ENCODE results near the gene CYP3A4.
A peak's percentile ranks its signal among the peaks of the same experiment; 100 is the strongest.

CYP3A4 gene

DNA sequence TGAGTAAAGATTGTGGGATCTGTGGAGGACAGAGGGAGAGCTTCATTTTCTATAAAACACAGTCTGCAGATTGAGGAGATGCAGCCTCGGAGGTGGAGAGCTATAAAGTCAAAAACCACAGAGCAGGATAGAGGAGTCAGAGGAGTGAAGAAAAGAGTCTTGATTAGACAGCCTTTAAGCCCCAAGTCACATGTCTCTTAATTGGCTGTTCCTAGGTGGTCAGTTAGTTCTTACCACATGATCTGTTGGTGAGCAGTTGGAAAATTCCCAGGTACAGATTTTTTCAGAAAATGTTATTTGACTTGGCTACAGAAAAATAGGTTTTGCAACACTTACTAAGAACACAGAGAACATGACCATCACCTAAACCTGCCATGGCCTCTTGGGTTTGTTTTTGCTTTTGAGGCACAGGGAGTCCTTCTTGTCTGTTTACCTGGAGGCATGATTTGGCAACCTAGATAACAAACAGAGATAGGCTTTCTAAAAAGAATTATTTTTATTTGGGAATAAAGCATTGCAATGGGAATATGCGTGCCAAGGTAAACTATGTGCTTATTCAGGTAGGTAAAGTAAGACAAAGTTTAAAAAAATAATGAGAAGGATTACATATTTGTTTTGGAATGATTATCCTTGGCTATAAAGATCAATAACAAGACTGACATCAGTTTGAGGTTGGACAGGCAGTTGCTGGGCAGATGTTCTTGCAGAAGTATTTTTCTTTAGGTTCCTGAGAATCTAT, 43.2 kb upstream of the CYP3A4 start:
- Mint-ChIP-seq H3K4me3 (no peak overlapping the region), H3K27ac (peak overlapping the region in 2 of 3 experiments; percentile 80 to 86), H3K36me3 (ENCODE audit: low read depth) (no peaks in the 10 kb centered on the region), H3K27me3 (ENCODE audit: low read depth) (peaks cover 14% of the 10 kb centered on the region), H3K4me1 (peaks cover 21% of the 10 kb centered on the region), H3K9me3 (no peaks in the 10 kb centered on the region)
- TF ChIP-seq, protein P1, sequence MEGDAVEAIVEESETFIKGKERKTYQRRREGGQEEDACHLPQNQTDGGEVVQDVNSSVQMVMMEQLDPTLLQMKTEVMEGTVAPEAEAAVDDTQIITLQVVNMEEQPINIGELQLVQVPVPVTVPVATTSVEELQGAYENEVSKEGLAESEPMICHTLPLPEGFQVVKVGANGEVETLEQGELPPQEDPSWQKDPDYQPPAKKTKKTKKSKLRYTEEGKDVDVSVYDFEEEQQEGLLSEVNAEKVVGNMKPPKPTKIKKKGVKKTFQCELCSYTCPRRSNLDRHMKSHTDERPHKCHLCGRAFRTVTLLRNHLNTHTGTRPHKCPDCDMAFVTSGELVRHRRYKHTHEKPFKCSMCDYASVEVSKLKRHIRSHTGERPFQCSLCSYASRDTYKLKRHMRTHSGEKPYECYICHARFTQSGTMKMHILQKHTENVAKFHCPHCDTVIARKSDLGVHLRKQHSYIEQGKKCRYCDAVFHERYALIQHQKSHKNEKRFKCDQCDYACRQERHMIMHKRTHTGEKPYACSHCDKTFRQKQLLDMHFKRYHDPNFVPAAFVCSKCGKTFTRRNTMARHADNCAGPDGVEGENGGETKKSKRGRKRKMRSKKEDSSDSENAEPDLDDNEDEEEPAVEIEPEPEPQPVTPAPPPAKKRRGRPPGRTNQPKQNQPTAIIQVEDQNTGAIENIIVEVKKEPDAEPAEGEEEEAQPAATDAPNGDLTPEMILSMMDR (IDR thresholded peaks at IDR 0.05; ENCODE audit: unreplicated experiment in 3 of 3) = no peak

DNA sequence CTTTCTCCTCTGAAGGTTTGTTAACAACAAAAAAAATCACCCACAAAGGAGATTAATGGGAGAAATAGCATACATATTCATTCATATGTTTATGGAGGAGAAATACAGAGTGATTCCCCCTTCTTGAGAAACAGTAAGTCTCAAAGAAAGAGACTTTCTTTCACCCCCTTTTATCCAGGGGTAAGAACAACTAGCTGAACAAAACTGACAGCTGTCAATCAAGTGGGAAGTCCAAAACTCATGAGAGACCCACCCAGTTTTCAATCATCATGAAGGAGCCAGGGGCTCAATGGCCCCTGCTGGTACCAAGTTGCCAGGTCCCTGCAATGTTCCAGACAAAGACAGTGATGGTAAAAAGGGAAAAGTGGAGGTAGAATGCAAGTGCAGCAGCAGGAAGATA, 41.9 kb upstream of the CYP3A4 start:
- H3K27me3 Mint-ChIP-seq (ENCODE audit: low read depth) = peaks cover 14% of the 10 kb centered on the region
- no peaks in the 10 kb centered on the region for H3K36me3 Mint-ChIP-seq (ENCODE audit: low read depth)
- H3K4me1 Mint-ChIP-seq = peaks cover 21% of the 10 kb centered on the region
- no peak overlapping the region for H3K4me3 Mint-ChIP-seq
- no peaks in the 10 kb centered on the region for H3K9me3 Mint-ChIP-seq
- TF ChIP-seq, protein P1 (IDR thresholded peaks at IDR 0.05; ENCODE audit: unreplicated experiment in 3 of 3) = no peak
- peak overlapping the region in 1 of 3 experiments; percentile 9 for H3K27ac Mint-ChIP-seq

DNA sequence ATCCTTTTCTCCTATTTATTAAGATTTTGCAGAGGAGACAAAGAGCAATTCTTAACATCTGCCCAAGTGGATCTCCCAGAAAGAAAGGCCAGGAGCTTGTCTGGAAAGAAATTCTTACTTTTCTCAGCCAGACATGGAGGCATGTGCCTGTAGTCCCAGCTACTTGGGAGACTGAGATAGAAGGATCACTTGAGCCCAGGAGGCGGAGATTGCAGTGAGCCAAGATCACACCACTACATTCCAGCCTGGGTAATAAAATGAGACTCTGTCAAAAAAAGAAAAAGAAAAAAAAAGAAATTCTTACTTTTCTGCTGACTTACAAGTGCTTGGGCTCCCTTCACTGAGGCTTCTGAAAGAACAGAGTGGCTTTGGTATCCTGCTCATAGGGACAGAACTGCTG, 41.5 kb upstream of the CYP3A4 start:
- TF ChIP-seq, protein P1 (IDR thresholded peaks at IDR 0.05; ENCODE audit: unreplicated experiment in 3 of 3) = no peak
- H3K27me3 Mint-ChIP-seq (ENCODE audit: low read depth) = peaks cover 14% of the 10 kb centered on the region
- H3K9me3 Mint-ChIP-seq = no peaks in the 10 kb centered on the region
- H3K4me1 Mint-ChIP-seq = peaks cover 21% of the 10 kb centered on the region
- H3K36me3 Mint-ChIP-seq (ENCODE audit: low read depth) = no peaks in the 10 kb centered on the region
- no peak overlapping the region for H3K4me3 Mint-ChIP-seq
- H3K27ac Mint-ChIP-seq = peak overlapping the region; percentile 5 to 65 (median 9)

DNA sequence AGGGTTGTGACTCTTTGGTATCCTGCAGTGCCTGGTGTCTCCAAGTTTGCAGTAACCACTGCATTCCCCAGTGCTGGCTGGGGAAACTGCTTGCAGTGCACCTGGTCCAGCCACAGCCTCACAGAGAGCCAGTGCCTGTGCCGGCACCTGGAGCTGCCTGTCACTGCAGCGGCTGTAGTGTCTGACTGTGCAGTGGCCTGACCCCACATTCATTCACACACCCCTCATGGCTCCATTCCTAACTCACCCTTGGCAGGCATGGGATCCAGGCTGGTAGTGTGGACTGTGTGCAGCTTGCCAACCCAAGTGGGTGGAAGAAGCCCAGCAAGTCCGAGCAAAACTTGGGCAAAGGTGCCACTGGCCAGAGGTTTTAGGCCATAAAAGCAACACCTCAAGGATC, 40.1 kb upstream of the CYP3A4 start:
- H3K9me3 Mint-ChIP-seq = no peaks in the 10 kb centered on the region
- H3K4me1 Mint-ChIP-seq = peaks cover 15% of the 10 kb centered on the region
- H3K36me3 Mint-ChIP-seq (ENCODE audit: low read depth) = no peaks in the 10 kb centered on the region
- TF ChIP-seq, protein P1 (IDR thresholded peaks at IDR 0.05; ENCODE audit: unreplicated experiment in 3 of 3) = no peak
- H3K4me3 Mint-ChIP-seq = no peak overlapping the region
- H3K27ac Mint-ChIP-seq = no peak overlapping the region
- H3K27me3 Mint-ChIP-seq (ENCODE audit: low read depth) = peaks cover 14% of the 10 kb centered on the region

DNA sequence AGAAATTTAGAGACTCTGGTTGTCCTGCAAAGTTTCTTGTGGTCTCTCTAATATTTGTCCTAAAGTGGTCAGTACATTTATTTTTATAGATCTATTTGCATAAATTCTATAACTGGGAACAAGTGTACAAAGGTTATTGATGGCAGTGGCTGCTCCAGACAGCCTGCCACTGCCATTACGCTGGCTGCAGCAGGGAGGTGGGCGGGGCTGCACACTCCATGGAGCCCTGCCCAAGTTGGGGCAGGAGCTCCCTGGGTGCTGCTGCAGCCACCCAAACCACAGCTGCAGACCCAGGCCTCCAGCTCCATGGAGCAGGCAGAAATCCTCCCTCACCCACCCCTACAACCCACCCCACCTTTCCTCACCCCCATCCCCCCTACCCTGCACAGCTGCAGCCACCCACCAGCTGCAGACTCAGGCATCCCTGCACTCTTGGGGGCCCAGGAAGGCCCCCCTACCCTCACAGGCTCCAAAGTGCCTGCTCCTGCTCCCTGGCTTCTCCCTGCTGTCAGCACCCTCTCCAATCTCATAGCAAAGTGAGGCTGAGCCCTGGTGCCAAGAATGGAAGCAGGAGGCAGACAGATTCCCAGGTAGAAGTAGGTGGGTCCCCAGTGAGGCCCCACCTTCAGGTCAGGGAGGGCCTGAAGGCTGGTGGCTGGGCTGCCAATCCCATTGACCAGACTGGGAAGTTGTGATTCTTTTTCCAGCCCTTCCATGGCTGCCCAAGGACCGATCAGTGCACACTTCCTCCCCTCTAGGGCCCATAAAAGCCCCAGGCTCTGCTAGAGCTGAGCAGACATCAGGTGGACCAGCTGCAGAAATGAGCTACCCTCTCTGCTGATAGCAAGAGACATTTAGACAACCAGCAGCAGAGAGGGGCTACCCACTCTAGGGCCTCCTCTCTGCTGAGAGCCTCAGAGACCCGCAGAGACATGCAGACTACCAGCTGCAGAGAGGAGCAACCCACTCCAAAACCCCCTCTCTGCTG, 39.0 kb upstream of the CYP3A4 start:
- H3K4me3 Mint-ChIP-seq = no peak overlapping the region
- no peaks in the 10 kb centered on the region for H3K9me3 Mint-ChIP-seq
- H3K4me1 Mint-ChIP-seq = peaks cover 10% of the 10 kb centered on the region
- no peaks in the 10 kb centered on the region for H3K36me3 Mint-ChIP-seq (ENCODE audit: low read depth)
- TF ChIP-seq, protein P1 (IDR thresholded peaks at IDR 0.05; ENCODE audit: unreplicated experiment in 3 of 3) = no peak
- peaks cover 7% of the 10 kb centered on the region for H3K27me3 Mint-ChIP-seq (ENCODE audit: low read depth)
- H3K27ac Mint-ChIP-seq = no peak overlapping the region

All from nephron (organoid).